A673 (cell line): ENCODE measurements around the gene SMC4. TPM values are rescaled to one million over a fixed set of nuclear protein-coding genes. Genes with fewer than 3 reads are reported as not detected.

Experiments used
- BruUV-seq: library from RNA; stranded (reverse); fragments of 400-500 nt; replicated peaks from 2 replicates; lab custom pipeline; 2021; lab: Mats Ljungman, UMichigan
- CTCF ChIA-PET: fragments of 300-600 bp; sonication (Branson Sonifier 250); formaldehyde crosslinking; loops from one replicate; lab custom pipeline; 2022; ENCODE audit warnings: antibody characterized with exemption; lab: Charles Lee
- POLR2A ChIA-PET: fragments of 300-600 bp; sonication (Branson Sonifier 250); formaldehyde crosslinking; loops from one replicate; lab custom pipeline; 2022; ENCODE audit warnings: antibody characterized with exemption; ENCODE audit not compliant: low non-redundant PET; lab: Charles Lee
- DNase-seq: peaks from one replicate; pipeline ENCODE4 v3.0.0-alpha.2; 2015; ENCODE audit warnings: low spot score
- H3K27ac ChIP-seq: fragments of 200-600 bp; sonication (generic); 2 replicates; pipeline ENCODE4 v1.5.1; 2016; ENCODE audit warnings: mixed run types, low read depth, mild to moderate bottlenecking, mixed read lengths, antibody characterized with exemption, low read length; ENCODE audit not compliant: poor library complexity, severe bottlenecking
- H3K27me3 ChIP-seq: fragments of 200-600 bp; sonication (generic); replicated peaks from 2 replicates; pipeline ENCODE4 v1.6.1; 2017; ENCODE audit warnings: mixed run types, low read depth, mild to moderate bottlenecking, mixed read lengths, antibody characterized with exemption, low read length; ENCODE audit not compliant: insufficient read depth, poor library complexity
- H3K36me3 ChIP-seq: fragments of 200-600 bp; sonication (generic); 2 replicates; pipeline ENCODE4 v1.6.1; 2016; ENCODE audit warnings: mixed run types, mild to moderate bottlenecking, mixed read lengths, antibody characterized with exemption, low read length; ENCODE audit not compliant: insufficient read depth, poor library complexity, severe bottlenecking
- H3K4me1 ChIP-seq: fragments of 200-600 bp; sonication (generic); 2 replicates; pipeline ENCODE4 v1.6.1; 2017; ENCODE audit warnings: mixed run types, mild to moderate bottlenecking, mixed read lengths, antibody characterized with exemption, low read length; ENCODE audit not compliant: insufficient read depth, poor library complexity, severe bottlenecking
- H3K4me3 ChIP-seq: fragments of 200-600 bp; sonication (generic); 2 replicates; pipeline ENCODE4 v1.5.1; 2016; ENCODE audit warnings: low read depth, mixed run types, mild to moderate bottlenecking, mixed read lengths, low read length; ENCODE audit not compliant: poor library complexity, severe bottlenecking
- H3K9me3 ChIP-seq: fragments of 200-600 bp; sonication (generic); 2 replicates; pipeline ENCODE4 v1.6.1; 2016; ENCODE audit warnings: mixed run types, low read depth, mild to moderate bottlenecking, mixed read lengths, antibody characterized with exemption, low read length; ENCODE audit not compliant: poor library complexity, severe bottlenecking
- EZH2 ChIP-seq: fragments of 200-600 bp; sonication (generic); IDR thresholded peaks from 2 replicates; pipeline ENCODE4 v1.6.1; 2017; ENCODE audit warnings: borderline replicate concordance, low read depth, mild to moderate bottlenecking, mixed read lengths, antibody characterized with exemption, low read length; ENCODE audit not compliant: poor library complexity, severe bottlenecking
- intact Hi-C: fragments of 100-400 bp; cut with micrococcal nuclease; formaldehyde crosslinking; loops from one replicate; pipeline ENCODE4 v1.10.0; 2022; ENCODE audit not compliant: unreplicated experiment
- total RNA-seq: library from RNA; stranded (reverse); gene quantifications from 2 replicates; pipeline ENCODE4 v1.2.3, GENCODE V29; 2021
- TF ChIP-seq, protein P1 (sequence below): fragments of 300-800, 200-600 bp; sonication (generic); conservative IDR thresholded peaks from 2 replicates; pipeline ENCODE4 v1.5.1; 2017; ENCODE audit warnings: low read depth, mild to moderate bottlenecking, antibody characterized with exemption, low read length, moderate library complexity, mixed read lengths

SMC4 gene
- total RNA-seq, 1 experiment from 2014 or later = 209 TPM

DNA sequence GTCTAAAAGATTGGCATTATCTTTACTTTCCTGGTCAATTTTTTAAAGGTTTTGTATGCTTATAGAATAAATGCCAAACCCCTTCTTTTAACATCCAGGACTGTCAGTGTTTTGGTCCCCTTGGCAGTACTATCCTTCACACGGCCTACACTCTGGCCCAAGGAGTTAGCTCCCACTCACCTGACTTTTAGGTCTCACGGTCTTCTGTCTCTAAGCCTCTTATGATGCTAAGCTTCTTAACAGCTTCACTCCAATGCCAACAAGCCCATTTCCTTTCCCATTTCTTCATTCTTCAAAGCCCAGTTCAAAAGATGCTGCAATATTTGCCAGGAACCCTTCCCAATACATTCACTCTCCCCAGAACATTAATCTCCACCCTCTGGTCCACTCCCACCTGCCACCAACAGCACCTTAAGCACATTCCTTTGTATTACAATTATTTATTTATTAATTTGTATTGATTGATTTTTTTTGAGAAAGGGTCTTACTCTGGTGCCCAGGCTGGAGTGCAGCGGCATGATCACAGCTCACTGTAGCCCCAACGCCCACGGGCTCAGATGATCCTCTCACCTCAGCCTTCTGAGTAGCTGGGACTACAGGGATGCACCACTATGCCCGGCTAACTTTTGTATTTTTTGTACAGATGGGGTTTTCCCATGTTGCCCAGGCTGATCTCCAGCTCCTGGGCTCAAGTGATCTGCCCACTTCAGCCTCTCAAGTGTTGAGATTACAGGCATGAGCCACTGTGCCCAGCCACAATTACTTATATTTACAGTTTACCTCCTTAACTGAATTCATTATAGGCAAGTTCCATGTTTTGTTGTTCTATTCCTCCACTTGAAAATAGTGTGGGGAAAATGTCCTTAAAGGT, 28.2 kb upstream of the SMC4 start:
- no peak for DNase-seq
- Histone ChIP-seq H3K9me3 (no peaks in the 10 kb centered on the region), H3K4me3 (no peak overlapping the region), H3K36me3 (no peaks in the 10 kb centered on the region), H3K4me1 (no peaks in the 10 kb centered on the region), H3K27ac (no peak overlapping the region), H3K27me3 (no peaks in the 10 kb centered on the region)
- BruUV-seq = no TSS peak
- intact Hi-C loops = no loop called here
- TF ChIP-seq EZH2 = no peak
- TF ChIP-seq, protein P1, sequence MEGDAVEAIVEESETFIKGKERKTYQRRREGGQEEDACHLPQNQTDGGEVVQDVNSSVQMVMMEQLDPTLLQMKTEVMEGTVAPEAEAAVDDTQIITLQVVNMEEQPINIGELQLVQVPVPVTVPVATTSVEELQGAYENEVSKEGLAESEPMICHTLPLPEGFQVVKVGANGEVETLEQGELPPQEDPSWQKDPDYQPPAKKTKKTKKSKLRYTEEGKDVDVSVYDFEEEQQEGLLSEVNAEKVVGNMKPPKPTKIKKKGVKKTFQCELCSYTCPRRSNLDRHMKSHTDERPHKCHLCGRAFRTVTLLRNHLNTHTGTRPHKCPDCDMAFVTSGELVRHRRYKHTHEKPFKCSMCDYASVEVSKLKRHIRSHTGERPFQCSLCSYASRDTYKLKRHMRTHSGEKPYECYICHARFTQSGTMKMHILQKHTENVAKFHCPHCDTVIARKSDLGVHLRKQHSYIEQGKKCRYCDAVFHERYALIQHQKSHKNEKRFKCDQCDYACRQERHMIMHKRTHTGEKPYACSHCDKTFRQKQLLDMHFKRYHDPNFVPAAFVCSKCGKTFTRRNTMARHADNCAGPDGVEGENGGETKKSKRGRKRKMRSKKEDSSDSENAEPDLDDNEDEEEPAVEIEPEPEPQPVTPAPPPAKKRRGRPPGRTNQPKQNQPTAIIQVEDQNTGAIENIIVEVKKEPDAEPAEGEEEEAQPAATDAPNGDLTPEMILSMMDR = no peak
- POLR2A ChIA-PET = no interaction called here
- CTCF ChIA-PET = no interaction called here

DNA sequence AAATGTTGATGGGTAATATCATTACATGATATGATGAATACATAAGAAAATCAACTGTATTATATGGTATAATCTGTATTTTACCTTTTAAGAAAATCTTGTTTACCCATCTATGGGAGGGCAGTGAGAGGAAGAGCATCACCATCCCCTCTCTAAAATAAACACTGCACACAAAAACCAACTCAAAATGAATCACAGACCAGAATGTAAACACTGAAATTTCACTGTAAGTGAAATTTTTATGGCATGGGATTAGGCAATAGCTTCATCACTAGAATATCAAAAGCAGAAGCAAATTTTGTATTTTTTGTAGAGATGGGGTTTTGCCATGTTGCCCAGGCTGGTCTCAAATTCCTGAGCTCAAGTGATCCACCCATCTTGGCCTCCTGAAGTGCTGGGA, 26.7 kb upstream of the SMC4 start:
- no peaks in the 10 kb centered on the region for H3K9me3 ChIP-seq
- POLR2A ChIA-PET = interaction anchor here (0.6 kb wide), 1 partner anchor 37 kb away, joined by 10 read pairs; no protein-coding TSS in a partner anchor
- no peak for DNase-seq
- CTCF ChIA-PET = no interaction called here
- TF ChIP-seq, protein P1 = no peak
- H3K4me1 ChIP-seq = no peaks in the 10 kb centered on the region
- no peak overlapping the region for H3K27ac ChIP-seq
- intact Hi-C loops = no loop called here
- no peak overlapping the region for H3K4me3 ChIP-seq
- H3K27me3 ChIP-seq = no peaks in the 10 kb centered on the region
- H3K36me3 ChIP-seq = no peaks in the 10 kb centered on the region
- BruUV-seq = no TSS peak

DNA sequence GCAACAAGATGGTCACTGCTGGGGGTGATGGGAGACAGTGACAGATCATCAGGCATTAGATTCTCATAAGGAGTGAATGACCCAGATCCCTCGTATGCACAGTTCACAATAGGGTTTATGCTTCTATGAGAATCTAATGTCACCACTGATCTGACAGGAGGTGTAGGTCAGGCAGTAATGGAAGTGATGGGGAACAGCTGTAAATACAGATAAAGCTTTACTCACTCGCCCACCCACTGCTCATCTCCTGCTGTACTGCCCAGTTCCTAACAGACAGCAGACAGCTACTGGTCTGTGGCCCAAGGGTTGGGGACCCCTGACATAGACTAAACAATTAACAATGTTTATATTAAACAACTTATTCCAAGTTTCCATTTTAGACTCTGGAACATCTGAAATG, 25.8 kb upstream of the SMC4 start:
- intact Hi-C loops = no loop called here

More for the DNA sequence above, 25.8 kb upstream of the SMC4 start:
- Histone ChIP-seq H3K27me3 (no peaks in the 10 kb centered on the region), H3K4me1 (no peaks in the 10 kb centered on the region), H3K9me3 (no peaks in the 10 kb centered on the region), H3K36me3 (no peaks in the 10 kb centered on the region), H3K4me3 (no peak overlapping the region), H3K27ac (no peak overlapping the region)
- ChIA-PET POLR2A (no interaction called here), CTCF (no interaction called here)
- no peak for DNase-seq
- TF ChIP-seq, protein P1 = no peak
- TF ChIP-seq EZH2 = no peak
- no TSS peak for BruUV-seq
